CD14-positive monocyte (primary cell): ENCODE measurements around the gene SULT2B1. TPM values are rescaled to one million over a fixed set of nuclear protein-coding genes. Genes with fewer than 3 reads are reported as not detected.

Experiments used
- DNase-seq, 3 donors: peaks; one replicate each; pipeline ENCODE4 v3.0.0-alpha.2; 2011 to 2022
- H2AFZ ChIP-seq: 2 replicates; pipeline ENCODE4 v1.6.0; 2012; ENCODE audit warnings: mild to moderate bottlenecking, low read depth, low read length, inconsistent platforms; ENCODE audit not compliant: insufficient read depth, poor library complexity, severe bottlenecking
- H3K27ac ChIP-seq, 2 donors: 1 replicate in 1 of 2; 2 replicates in 1 of 2; pipeline ENCODE4 v1.5.1; 2012 to 2013; ENCODE audit warnings: low read length in 2 of 2, control low read depth in 1 of 2, inconsistent platforms in 1 of 2, low read depth in 1 of 2, mild to moderate bottlenecking in 1 of 2
- H3K27me3 ChIP-seq, 2 donors: one replicate each; pipeline versions ENCODE4 v1.6.0 to v1.6.1; 2011 to 2013; ENCODE audit warnings: low read length in 2 of 2; ENCODE audit not compliant: control insufficient read depth in 2 of 2, insufficient read depth in 2 of 2
- H3K36me3 ChIP-seq, 2 donors: replicated peaks in 1 of 2; 1 replicate in 1 of 2; 2 replicates in 1 of 2; pipeline versions ENCODE4 v1.5.1 to v1.6.1; 2012 to 2013; ENCODE audit warnings: low read length in 2 of 2, control low read depth in 1 of 2, inconsistent platforms in 1 of 2, mild to moderate bottlenecking in 1 of 2; ENCODE audit not compliant: insufficient read depth in 2 of 2, control insufficient read depth in 1 of 2
- H3K4me1 ChIP-seq, 2 donors: 1 replicate in 1 of 2; 2 replicates in 1 of 2; pipeline versions ENCODE4 v1.5.1 to v1.6.1; 2012 to 2013; ENCODE audit warnings: low read length in 2 of 2, control low read depth in 1 of 2, inconsistent platforms in 1 of 2, mild to moderate bottlenecking in 1 of 2, moderate library complexity in 1 of 2; ENCODE audit not compliant: insufficient read depth in 2 of 2, control insufficient read depth in 1 of 2
- H3K4me2 ChIP-seq: replicated peaks from 2 replicates; pipeline ENCODE3; 2012; ENCODE audit warnings: low read length, moderate library complexity, mild to moderate bottlenecking; ENCODE audit not compliant: poor library complexity, severe bottlenecking; ENCODE audit errors: extremely low read depth
- H3K4me3 ChIP-seq, 3 experiments: fragments of 200-600 bp in 1 of 3; sonication (generic) in 1 of 3; replicated peaks in 1 of 3; 1 replicate in 2 of 3; 2 replicates in 1 of 3; pipeline ENCODE4 v1.5.1; 2011 to 2013; ENCODE audit warnings: low read length in 3 of 3, mild to moderate bottlenecking in 3 of 3, control low read depth in 2 of 3, low read depth in 2 of 3, inconsistent platforms in 1 of 3, moderate library complexity in 1 of 3
- H3K79me2 ChIP-seq: 2 replicates; pipeline ENCODE4 v1.6.0; 2012; ENCODE audit warnings: mild to moderate bottlenecking, control low read depth, inconsistent platforms, low read length, moderate library complexity; ENCODE audit not compliant: insufficient read depth
- H3K9ac ChIP-seq: 2 replicates; pipeline ENCODE4 v1.6.0; 2017; ENCODE audit warnings: low read length, mild to moderate bottlenecking; ENCODE audit not compliant: insufficient read depth, poor library complexity, severe bottlenecking
- H3K9me3 ChIP-seq, 2 donors: replicated peaks in 1 of 2; 1 replicate in 1 of 2; 2 replicates in 1 of 2; pipeline versions ENCODE4 v1.5.1 to v1.6.1; 2012 to 2013; ENCODE audit warnings: low read length in 2 of 2, control low read depth in 1 of 2; ENCODE audit not compliant: control insufficient read depth in 1 of 2, insufficient read depth in 1 of 2
- H4K20me1 ChIP-seq: 2 replicates; pipeline ENCODE4 v1.6.0; 2012; ENCODE audit warnings: mild to moderate bottlenecking, low read length, control low read depth, moderate library complexity; ENCODE audit not compliant: insufficient read depth
- H3K27ac Mint-ChIP-seq, 7 donors: one replicate each; pipeline ENCODE4 v1.8.0; 2020; ENCODE audit warnings: mild to moderate bottlenecking in 7 of 7, mixed read lengths in 7 of 7, moderate library complexity in 6 of 7, inconsistent platforms in 2 of 7
- H3K27me3 Mint-ChIP-seq, 3 donors: one replicate each; pipeline ENCODE4 v1.8.0; 2021 to 2022; ENCODE audit warnings: low read depth in 3 of 3, mild to moderate bottlenecking in 3 of 3, mixed read lengths in 3 of 3, moderate library complexity in 3 of 3, inconsistent platforms in 1 of 3
- H3K36me3 Mint-ChIP-seq, 2 donors: one replicate each; pipeline ENCODE4 v1.8.0; 2020; ENCODE audit warnings: mixed read lengths in 2 of 2, inconsistent platforms in 1 of 2, mild to moderate bottlenecking in 1 of 2
- H3K4me1 Mint-ChIP-seq: one replicate; pipeline ENCODE4 v1.8.0; 2020; ENCODE audit warnings: mild to moderate bottlenecking, mixed read lengths
- H3K4me3 Mint-ChIP-seq, 2 donors: one replicate each; pipeline ENCODE4 v1.8.0; 2020; ENCODE audit warnings: mild to moderate bottlenecking in 2 of 2, mixed read lengths in 2 of 2, moderate library complexity in 1 of 2
- H3K9me3 Mint-ChIP-seq, 7 donors: one replicate each; pipeline ENCODE4 v1.8.0; 2020 to 2022; ENCODE audit warnings: mixed read lengths in 7 of 7, mild to moderate bottlenecking in 6 of 7, moderate library complexity in 6 of 7, inconsistent platforms in 2 of 7
- WGBS: methylation state at CpG from one replicate; pipeline ENCODE4 v1.1.5; 2013; ENCODE audit warnings: missing lambda C conversion rate; ENCODE audit not compliant: insufficient coverage; 5-methylcytosine and 5-hydroxymethylcytosine counted together
- intact Hi-C, 2 donors: fragments of 100-400 bp; cut with micrococcal nuclease; formaldehyde crosslinking; loops; one replicate each; pipeline versions ENCODE4 v1.15.0 to v1.15.1; 2023
- polyA plus RNA-seq, 3 donors: library from polyadenylated mRNA; depleted of rRNA in 1 of 3; unstranded in 2 of 3; stranded (reverse) in 1 of 3; fragments of 300-500 nt in 2 of 3; fragments of >200 nt in 1 of 3; fragmentation: Illumina TruSeq in 2 of 3; gene quantifications; 1 replicate in 2 of 3; 2 replicates in 1 of 3; pipeline ENCODE4 v1.2.3, GENCODE V29; 2012 to 2021
- TF ChIP-seq, protein P1 (sequence below): fragments of 200-600 bp; IDR thresholded peaks from one replicate; pipeline ENCODE4 v1.8.0; 2022; ENCODE audit warnings: antibody characterized with exemption, mild to moderate bottlenecking

Gene SULT2B1
- polyA plus RNA-seq, 3 donors: 0.09 to 0.40 TPM; not detected in 1

DNA sequence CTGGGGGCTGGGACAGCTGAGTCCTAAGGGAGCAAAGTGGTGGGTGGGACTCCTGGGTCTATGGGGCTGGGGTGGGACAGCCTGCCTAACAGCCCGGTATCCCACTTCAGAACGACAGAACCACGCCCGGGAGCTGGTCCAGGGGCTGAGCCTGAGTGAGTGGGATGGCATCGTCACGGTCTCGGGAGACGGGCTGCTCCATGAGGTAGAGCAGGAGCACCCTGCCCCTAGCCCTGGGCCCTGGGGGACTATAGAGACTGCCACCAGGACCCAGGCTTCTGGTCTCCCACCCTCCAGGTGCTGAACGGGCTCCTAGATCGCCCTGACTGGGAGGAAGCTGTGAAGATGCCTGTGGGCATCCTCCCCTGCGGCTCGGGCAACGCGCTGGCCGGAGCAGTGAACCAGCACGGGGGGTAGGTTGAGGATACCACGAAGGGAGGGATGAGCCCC is 75.9 kb downstream of the SULT2B1 start:
- TF ChIP-seq, protein P1, sequence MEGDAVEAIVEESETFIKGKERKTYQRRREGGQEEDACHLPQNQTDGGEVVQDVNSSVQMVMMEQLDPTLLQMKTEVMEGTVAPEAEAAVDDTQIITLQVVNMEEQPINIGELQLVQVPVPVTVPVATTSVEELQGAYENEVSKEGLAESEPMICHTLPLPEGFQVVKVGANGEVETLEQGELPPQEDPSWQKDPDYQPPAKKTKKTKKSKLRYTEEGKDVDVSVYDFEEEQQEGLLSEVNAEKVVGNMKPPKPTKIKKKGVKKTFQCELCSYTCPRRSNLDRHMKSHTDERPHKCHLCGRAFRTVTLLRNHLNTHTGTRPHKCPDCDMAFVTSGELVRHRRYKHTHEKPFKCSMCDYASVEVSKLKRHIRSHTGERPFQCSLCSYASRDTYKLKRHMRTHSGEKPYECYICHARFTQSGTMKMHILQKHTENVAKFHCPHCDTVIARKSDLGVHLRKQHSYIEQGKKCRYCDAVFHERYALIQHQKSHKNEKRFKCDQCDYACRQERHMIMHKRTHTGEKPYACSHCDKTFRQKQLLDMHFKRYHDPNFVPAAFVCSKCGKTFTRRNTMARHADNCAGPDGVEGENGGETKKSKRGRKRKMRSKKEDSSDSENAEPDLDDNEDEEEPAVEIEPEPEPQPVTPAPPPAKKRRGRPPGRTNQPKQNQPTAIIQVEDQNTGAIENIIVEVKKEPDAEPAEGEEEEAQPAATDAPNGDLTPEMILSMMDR: no peak
- H3K4me3 ChIP-seq: no peak overlapping the region
- H3K27ac Mint-ChIP-seq: no peak overlapping the region
- H3K27ac ChIP-seq: no peak overlapping the region
- H3K4me2 ChIP-seq: no peak overlapping the region
- H2AFZ ChIP-seq: no peak overlapping the region
- H3K4me1 Mint-ChIP-seq: peaks cover 54% of the 10 kb centered on the region
- H3K36me3 Mint-ChIP-seq: peaks cover 29 to 47% of the 10 kb centered on the region in 2 donors
- no peaks in the 10 kb centered on the region for H3K9me3 ChIP-seq
- peaks cover 62 to 70% of the 10 kb centered on the region in 2 donors for H3K4me1 ChIP-seq
- intact Hi-C loops: no loop called here
- no peaks in the 10 kb centered on the region for H3K27me3 ChIP-seq
- H3K4me3 Mint-ChIP-seq: no peak overlapping the region
- peaks cover 0 to 3% (median 0%) of the 10 kb centered on the region in 7 donors for H3K9me3 Mint-ChIP-seq
- no peaks in the 10 kb centered on the region for H3K27me3 Mint-ChIP-seq
- DNase-seq: no peak
- peaks cover 24 to 50% of the 10 kb centered on the region in 2 donors for H3K36me3 ChIP-seq
- no peak overlapping the region for H3K9ac ChIP-seq
- peaks cover 17% of the 10 kb centered on the region for H3K79me2 ChIP-seq
- peaks cover 39% of the 10 kb centered on the region for H4K20me1 ChIP-seq
- WGBS: 97% methylated on average over 9 of the region's 17 CpGs

DNA sequence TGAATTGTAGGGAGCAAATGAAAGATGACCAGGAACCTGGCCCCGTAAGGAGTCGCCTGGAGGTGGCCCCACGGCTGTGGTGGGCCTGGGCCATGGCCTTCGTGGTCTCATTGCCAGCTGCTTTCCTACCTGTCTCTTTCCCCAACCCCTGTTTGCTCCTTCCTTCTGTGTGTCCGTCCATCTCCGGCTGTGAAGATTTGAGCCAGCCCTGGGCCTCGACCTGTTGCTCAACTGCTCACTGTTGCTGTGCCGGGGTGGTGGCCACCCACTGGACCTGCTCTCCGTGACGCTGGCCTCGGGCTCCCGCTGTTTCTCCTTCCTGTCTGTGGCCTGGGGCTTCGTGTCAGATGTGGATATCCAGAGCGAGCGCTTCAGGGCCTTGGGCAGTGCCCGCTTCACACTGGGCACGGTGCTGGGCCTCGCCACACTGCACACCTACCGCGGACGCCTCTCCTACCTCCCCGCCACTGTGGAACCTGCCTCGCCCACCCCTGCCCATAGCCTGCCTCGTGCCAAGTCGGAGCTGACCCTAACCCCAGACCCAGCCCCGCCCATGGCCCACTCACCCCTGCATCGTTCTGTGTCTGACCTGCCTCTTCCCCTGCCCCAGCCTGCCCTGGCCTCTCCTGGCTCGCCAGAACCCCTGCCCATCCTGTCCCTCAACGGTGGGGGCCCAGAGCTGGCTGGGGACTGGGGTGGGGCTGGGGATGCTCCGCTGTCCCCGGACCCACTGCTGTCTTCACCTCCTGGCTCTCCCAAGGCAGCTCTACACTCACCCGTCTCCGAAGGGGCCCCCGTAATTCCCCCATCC is 76.7 kb downstream of the SULT2B1 start:
- no peaks in the 10 kb centered on the region for H3K27me3 Mint-ChIP-seq
- H3K27ac Mint-ChIP-seq: peak overlapping the region in 5 of 7 donors; percentile 68 to 88 (median 73)
- Histone ChIP-seq H3K9me3 (no peaks in the 10 kb centered on the region), H3K27me3 (no peaks in the 10 kb centered on the region), H3K27ac (peak overlapping the region in 1 of 2 donors; percentile 4), H3K36me3 (peaks cover 27 to 55% of the 10 kb centered on the region in 2 donors), H3K79me2 (peaks cover 19% of the 10 kb centered on the region), H2AFZ (no peak overlapping the region), H3K9ac (no peak overlapping the region), H4K20me1 (peaks cover 40% of the 10 kb centered on the region), H3K4me3 (no peak overlapping the region), H3K4me1 (peaks cover 62 to 70% of the 10 kb centered on the region in 2 donors), H3K4me2 (no peak overlapping the region)
- 74% methylated on average over 26 of the region's 34 CpGs for WGBS
- peaks cover 0 to 3% (median 0%) of the 10 kb centered on the region in 7 donors for H3K9me3 Mint-ChIP-seq
- DNase-seq: no peak
- intact Hi-C loops: no loop called here
- peaks cover 56% of the 10 kb centered on the region for H3K4me1 Mint-ChIP-seq
- H3K4me3 Mint-ChIP-seq: no peak overlapping the region
- TF ChIP-seq, protein P1: no peak
- peaks cover 30 to 54% of the 10 kb centered on the region in 2 donors for H3K36me3 Mint-ChIP-seq
